AG09319 (cell line): Measurements from ENCODE around the gene LCNL1.

Source experiments
- DNase-seq: peaks from one replicate; pipeline ENCODE4 v3.0.0-alpha.2; 2010; ENCODE audit warnings: low read depth; ENCODE audit errors: extremely low read depth
- TF ChIP-seq, protein P1 (sequence below): IDR thresholded peaks from 2 replicates; pipeline ENCODE4 v1.5.1; 2011; ENCODE audit warnings: low read depth, mild to moderate bottlenecking, inconsistent platforms, low read length, moderate library complexity

Gene LCNL1

DNA sequence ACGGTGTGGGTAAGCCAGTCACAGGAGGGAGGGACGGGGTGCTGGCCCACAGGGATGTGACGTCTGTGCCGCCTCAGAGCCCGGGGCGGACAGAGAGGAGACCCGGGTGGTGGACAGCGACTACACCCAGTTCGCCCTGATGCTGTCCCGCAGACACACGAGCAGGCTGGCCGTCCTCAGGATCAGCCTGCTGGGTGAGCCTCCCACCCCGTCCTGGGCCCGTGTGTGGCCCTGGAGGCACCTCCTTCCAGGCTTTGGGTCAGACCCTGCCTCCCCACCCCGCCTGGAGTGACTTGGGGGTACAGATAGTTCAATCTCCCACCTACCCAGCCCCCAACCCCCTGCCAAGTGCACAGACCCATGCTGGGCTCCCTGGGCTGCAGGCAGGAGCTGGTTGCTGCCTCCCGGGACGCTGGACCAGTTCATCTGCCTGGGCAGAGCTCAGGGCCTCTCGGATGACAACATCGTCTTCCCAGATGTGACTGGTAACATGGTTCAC, 29.0 kb upstream of the LCNL1 start:
- DNase-seq: no peak
- TF ChIP-seq, protein P1, sequence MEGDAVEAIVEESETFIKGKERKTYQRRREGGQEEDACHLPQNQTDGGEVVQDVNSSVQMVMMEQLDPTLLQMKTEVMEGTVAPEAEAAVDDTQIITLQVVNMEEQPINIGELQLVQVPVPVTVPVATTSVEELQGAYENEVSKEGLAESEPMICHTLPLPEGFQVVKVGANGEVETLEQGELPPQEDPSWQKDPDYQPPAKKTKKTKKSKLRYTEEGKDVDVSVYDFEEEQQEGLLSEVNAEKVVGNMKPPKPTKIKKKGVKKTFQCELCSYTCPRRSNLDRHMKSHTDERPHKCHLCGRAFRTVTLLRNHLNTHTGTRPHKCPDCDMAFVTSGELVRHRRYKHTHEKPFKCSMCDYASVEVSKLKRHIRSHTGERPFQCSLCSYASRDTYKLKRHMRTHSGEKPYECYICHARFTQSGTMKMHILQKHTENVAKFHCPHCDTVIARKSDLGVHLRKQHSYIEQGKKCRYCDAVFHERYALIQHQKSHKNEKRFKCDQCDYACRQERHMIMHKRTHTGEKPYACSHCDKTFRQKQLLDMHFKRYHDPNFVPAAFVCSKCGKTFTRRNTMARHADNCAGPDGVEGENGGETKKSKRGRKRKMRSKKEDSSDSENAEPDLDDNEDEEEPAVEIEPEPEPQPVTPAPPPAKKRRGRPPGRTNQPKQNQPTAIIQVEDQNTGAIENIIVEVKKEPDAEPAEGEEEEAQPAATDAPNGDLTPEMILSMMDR: no peak

DNA sequence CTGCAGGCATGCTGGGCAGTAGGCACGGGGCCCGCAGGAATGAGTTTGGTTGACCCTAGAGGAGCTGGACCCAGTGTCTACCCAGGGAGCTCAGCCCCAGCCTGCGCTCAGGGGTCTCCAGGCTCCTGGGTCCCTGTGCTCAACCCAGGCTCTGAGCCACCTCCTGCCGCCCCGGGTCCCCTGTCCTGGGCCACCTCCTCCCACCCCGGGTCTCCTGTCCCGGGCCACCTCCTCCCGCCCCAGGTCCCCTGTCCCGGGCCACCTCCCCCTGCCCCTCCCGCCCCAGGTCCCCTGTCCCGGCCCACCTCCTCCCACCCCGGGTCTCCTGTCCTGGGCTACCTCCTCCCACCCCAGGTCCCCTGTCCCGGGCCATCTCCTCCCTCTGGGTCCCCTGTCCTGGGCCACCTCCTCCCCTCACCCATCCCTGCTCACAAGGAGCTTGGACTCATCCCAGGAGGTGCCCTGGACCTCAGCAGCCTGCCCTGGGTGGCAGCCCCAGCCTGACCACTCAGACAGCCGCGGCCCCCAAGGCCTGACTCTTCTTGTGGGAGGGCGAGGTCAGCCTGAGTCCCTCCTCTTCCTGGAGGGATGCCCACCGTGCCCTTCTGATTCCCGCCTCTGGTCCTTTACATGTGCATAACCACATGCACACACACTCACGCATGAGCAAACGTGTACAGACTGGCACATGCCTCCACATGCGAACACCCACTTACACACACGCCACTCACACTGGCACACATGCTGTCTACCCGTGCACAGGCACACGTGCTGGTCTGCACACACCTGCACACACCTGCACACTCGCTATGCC, 28.3 kb upstream of the LCNL1 start:
- no peak for DNase-seq
- TF ChIP-seq, protein P1: no peak

DNA sequence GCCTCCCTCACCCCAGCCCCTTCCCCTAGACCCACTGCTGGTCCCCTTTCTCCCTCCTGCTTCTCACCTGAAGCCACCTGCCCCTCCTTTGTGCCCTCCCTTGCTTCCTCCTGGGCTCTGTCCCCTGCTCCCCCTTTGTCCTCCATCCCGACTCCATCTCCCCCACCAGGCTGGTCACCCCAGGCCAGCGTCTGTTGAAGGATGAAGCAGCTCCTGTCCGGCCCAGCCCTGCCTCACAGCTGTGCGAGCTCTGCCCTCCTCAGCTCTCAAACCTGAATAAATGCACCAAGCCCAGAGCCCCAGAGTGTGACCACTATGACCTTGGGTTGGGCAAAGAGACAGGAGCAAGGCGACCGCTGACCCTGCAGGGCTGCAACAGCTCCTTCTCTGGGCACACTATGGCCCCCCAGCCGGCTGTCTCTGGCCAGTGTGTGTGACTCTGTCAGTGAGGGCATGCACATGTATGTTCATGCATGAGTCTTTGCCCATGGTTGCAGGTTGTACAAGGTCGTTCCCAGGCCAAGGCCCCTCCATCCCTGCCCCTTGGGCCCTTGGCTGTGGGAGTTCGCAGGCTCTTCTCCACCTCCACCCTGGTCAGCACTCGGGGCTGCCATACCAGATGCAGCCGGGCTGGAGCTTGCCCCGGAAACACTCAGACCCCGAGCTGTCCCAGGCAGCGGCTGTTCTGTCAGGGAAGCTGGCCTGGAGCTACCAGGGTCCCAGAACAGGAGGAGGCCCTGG, 27.4 kb upstream of the LCNL1 start:
- TF ChIP-seq, protein P1: no peak
- DNase-seq: no peak

DNA sequence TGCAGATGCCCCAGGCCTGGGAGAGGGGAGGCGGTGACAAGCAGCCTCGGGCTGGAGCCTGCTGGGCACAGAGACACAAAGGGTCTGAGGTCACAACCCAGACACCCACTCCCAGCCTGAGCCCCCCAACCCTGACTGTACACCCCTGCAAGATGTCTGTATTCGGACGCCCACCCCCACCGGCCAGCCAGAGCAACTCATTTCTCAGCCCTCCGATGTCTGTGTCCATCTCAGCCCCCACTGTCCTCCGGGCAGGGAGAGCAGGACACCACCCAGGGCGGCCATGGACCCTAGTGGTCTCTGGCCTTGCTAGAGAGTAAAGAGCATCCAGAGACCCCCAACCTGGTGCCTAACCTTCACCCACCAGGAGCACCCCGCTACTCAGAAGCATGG, 26.9 kb upstream of the LCNL1 start:
- TF ChIP-seq, protein P1: no peak
- DNase-seq: no peak

DNA sequence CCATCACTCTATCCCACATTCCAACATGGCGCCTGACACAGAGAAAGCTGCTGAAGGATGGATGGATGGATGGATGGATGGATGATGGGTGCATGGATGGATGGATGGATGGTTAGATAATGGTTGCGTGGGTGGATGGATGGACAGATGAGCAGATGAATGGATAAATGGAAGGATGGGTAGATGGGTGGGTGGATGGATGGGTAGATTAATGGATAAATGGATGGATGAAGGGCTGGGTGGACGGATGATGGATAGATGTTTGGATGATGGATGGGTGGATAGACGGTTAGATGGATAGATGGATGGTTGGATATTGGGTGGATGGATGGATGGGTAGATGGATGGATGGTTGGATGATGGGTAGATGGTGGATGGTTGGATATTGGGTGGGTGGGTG, 26.2 kb upstream of the LCNL1 start:
- TF ChIP-seq, protein P1: no peak
- DNase-seq: no peak

DNA sequence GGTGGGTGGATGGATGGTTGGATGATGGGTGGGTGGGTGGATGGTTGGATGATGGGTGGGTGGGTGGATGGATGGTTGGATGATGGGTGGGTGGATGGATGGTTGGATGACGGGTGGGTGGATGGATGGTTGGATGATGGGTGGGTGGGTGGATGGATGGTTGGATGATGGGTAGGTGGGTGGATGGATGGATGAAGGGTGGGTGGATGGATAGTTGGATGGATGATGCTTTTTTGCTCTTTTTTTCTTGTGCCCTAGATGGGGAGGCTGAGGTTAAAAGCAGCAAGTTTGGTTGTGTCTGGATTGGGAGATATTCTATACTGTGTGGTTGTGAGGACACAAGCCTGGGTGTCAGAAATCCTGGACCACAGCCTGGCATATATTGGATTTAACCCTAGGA, 25.3 kb upstream of the LCNL1 start:
- TF ChIP-seq, protein P1: no peak
- DNase-seq: no peak

DNA sequence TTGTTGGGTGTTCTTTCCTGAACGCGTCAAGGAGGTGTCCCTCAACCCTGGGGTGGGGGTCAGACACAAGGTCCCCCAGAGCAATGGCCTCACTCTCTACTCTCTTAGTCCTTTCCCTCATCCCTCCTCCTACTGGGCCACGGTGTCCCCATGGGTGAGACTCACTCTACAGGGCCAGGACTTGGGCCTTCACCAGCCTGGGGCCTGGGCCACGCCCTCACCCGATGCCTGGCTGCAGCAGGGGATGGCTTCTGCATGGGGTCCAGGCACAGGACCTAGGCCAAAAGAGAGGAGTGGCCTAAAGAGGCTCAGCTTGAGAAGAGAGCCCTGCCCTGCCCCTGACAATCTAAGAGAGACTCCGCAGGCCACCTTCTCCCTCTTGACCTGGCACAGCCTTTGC, 24.9 kb upstream of the LCNL1 start:
- TF ChIP-seq, protein P1: no peak
- DNase-seq: no peak
